Upper lobe of left lung (tissue), 6 donors: ENCODE results near the gene AURKAIP1. TPM values are rescaled to one million over a fixed set of nuclear protein-coding genes. Genes with fewer than 3 reads are reported as not detected.
"Not testable (repeated sequence)": the region's sequence is repeated elsewhere in the genome, so short reads cannot be mapped to it uniquely, and the experiment has no call there.

ENCODE experiments used
- ATAC-seq, 2 donors: fragments of 200-7000 bp; cut with Tn5 transposase; one replicate each; pipeline ENCODE4 v1.9.1; 2022; ENCODE audit warnings: mild to moderate bottlenecking in 2 of 2, moderate library complexity in 2 of 2; ENCODE audit not compliant: low FRiP score in 2 of 2
- DNase-seq, 2 donors: peaks; one replicate each; pipeline ENCODE4 v3.0.0-alpha.2; 2019 to 2020
- H3K27ac ChIP-seq, 4 donors: fragments of 200-600 bp; sonication (generic); one replicate each; pipeline ENCODE4 v1.5.1; 2016 to 2019
- H3K27me3 ChIP-seq, 4 donors: fragments of 200-600 bp; sonication (generic); one replicate each; pipeline ENCODE4 v1.5.1; 2017 to 2019
- H3K36me3 ChIP-seq, 4 donors: fragments of 200-600 bp; sonication (generic); one replicate each; pipeline ENCODE4 v1.5.1; 2016 to 2019
- H3K4me1 ChIP-seq, 4 donors: fragments of 200-600 bp; sonication (generic); one replicate each; pipeline ENCODE4 v1.5.1; 2018 to 2019
- H3K4me3 ChIP-seq, 4 donors: fragments of 200-600 bp; sonication (generic); one replicate each; pipeline ENCODE4 v1.5.1; 2017 to 2019; ENCODE audit warnings: mild to moderate bottlenecking in 2 of 4, moderate library complexity in 1 of 4
- H3K9me3 ChIP-seq, 4 donors: fragments of 200-600 bp; sonication (generic); one replicate each; pipeline ENCODE4 v1.5.1; 2018 to 2019
- CTCF ChIP-seq, 6 experiments: fragments of 450-650 bp in 4 of 6; fragments of 200-600 bp in 2 of 6; sonication (generic) in 2 of 6; IDR thresholded peaks; one replicate each; pipeline ENCODE4 v1.5.1; 2016 to 2019; ENCODE audit warnings: antibody characterized with exemption in 6 of 6
- EP300 ChIP-seq, 4 donors: sonication (generic); formaldehyde crosslinking; IDR thresholded peaks; one replicate each; pipeline ENCODE4 v1.5.1; 2017; ENCODE audit warnings: antibody characterized with exemption in 4 of 4, control low read depth in 2 of 4
- POLR2A ChIP-seq, 4 donors: fragments of 450-650 bp; IDR thresholded peaks; one replicate each; pipeline ENCODE4 v1.5.1; 2016 to 2017; ENCODE audit warnings: antibody characterized with exemption in 4 of 4, mild to moderate bottlenecking in 2 of 4
- POLR2AphosphoS5 ChIP-seq, 2 donors: sonication (generic); formaldehyde crosslinking; IDR thresholded peaks; one replicate each; pipeline ENCODE4 v1.5.1; 2017; ENCODE audit warnings: antibody characterized with exemption in 2 of 2
- WGBS, 2 donors: methylation state at CpG; one replicate each; pipeline ENCODE4 v1.1.5; 2017 to 2018; 5-methylcytosine and 5-hydroxymethylcytosine counted together
- total RNA-seq, 6 donors: library from RNA; depleted of rRNA in 4 of 6; stranded (reverse); fragments of >200 nt in 4 of 6; gene quantifications; one replicate each; pipeline versions ENCODE4 v1.1.0 to v1.2.1, GENCODE V29; 2016 to 2021
- donor health status: DM: no; HTN: no; CAD: no; lungs with moderate emphysema.
- donor health status: DM: no; HTN: yes; CAD: no; lungs with severe emphysema.

Gene AURKAIP1
- total RNA-seq, 6 donors from 2014 or later: 76.0 to 149 (median 119) TPM

GRCh38 chr1:1419363-1419812 is 44.4 kb upstream of the AURKAIP1 start:
- ATAC-seq (peak; percentile 9 to 38), DNase-seq (peak in 1 of 2 donors; percentile 37)
- H3K27me3 ChIP-seq: no peaks in the 10 kb centered on the region
- peak overlapping the region in 3 of 4 donors; percentile 46 to 61 (median 57) for H3K4me3 ChIP-seq
- WGBS, 2 donors: 77% methylated on average over 15 of the region's 21 CpGs; no CpG with 5 or more reads in 1 of the 2 donors
- H3K9me3 ChIP-seq: no peaks in the 10 kb centered on the region
- no peak for TF ChIP-seq POLR2AphosphoS5 (IDR thresholded peaks at IDR 0.05)
- TF ChIP-seq EP300 (IDR thresholded peaks at IDR 0.05): no peak
- no peak for TF ChIP-seq POLR2A (IDR thresholded peaks at IDR 0.05)
- TF ChIP-seq CTCF (IDR thresholded peaks at IDR 0.05): no peak
- H3K27ac ChIP-seq: peak overlapping the region; percentile 38 to 83 (median 76)
- peaks cover 0 to 38% (median 20%) of the 10 kb centered on the region in 4 donors for H3K4me1 ChIP-seq
- no peaks in the 10 kb centered on the region for H3K36me3 ChIP-seq

- WGBS, 2 donors: 88 to 90% methylated on average over 20 to 25 of the region's 26 CpGs
- Histone ChIP-seq H3K9me3 (no peaks in the 10 kb centered on the region), H3K4me1 (peaks cover 0 to 38% (median 20%) of the 10 kb centered on the region in 4 donors), H3K27me3 (no peaks in the 10 kb centered on the region), H3K27ac (peak overlapping the region in 2 of 4 donors; percentile 80 to 83), H3K36me3 (no peaks in the 10 kb centered on the region), H3K4me3 (peak overlapping the region in 1 of 4 donors; percentile 46)
- TF ChIP-seq POLR2A (IDR thresholded peaks at IDR 0.05) (no peak), POLR2AphosphoS5 (IDR thresholded peaks at IDR 0.05) (no peak), EP300 (IDR thresholded peaks at IDR 0.05) (no peak), CTCF (IDR thresholded peaks at IDR 0.05) (no peak)
- ATAC-seq: peak in 1 of 2 donors; percentile 11
- peak in 1 of 2 donors; percentile 78 for DNase-seq
These were observed 43.7 kb upstream of the AURKAIP1 start for GRCh38 chr1:1418464-1419362.

GRCh38 chr1:1417825-1418463 is 42.9 kb upstream of the AURKAIP1 start:
- Histone ChIP-seq H3K4me1 (peaks cover 0 to 38% (median 20%) of the 10 kb centered on the region in 4 donors), H3K27ac (peak overlapping the region in 2 of 4 donors; percentile 21 to 54)
- 82 to 85% methylated on average over 24 to 25 of the region's 25 CpGs for WGBS, 2 donors
- not testable (repeated sequence) for H3K9me3 ChIP-seq, H3K27me3 ChIP-seq, H3K36me3 ChIP-seq, H3K4me3 ChIP-seq, ATAC-seq
- DNase-seq: peak in 1 of 2 donors; percentile 48

- H3K36me3 ChIP-seq, H3K27me3 ChIP-seq, DNase-seq, ATAC-seq, H3K4me3 ChIP-seq, H3K9me3 ChIP-seq: not testable (repeated sequence)
- Histone ChIP-seq H3K27ac (peak overlapping the region in 1 of 4 donors; percentile 54), H3K4me1 (peaks cover 0 to 38% (median 20%) of the 10 kb centered on the region in 4 donors)
- TF ChIP-seq CTCF (IDR thresholded peaks at IDR 0.05): peak in 1 of 6 experiments; percentile 13
- 70 to 78% methylated on average over 5 of the region's 5 CpGs for whole genome bisulfite sequencing, 2 donors
These were observed 42.4 kb upstream of the AURKAIP1 start for GRCh38 chr1:1417396-1417795.

GRCh38 chr1:1415751-1416150 is 40.7 kb upstream of the AURKAIP1 start:
- no peaks in the 10 kb centered on the region for H3K36me3 ChIP-seq
- TF ChIP-seq CTCF (IDR thresholded peaks at IDR 0.05) (no peak), EP300 (IDR thresholded peaks at IDR 0.05) (no peak), POLR2A (IDR thresholded peaks at IDR 0.05) (no peak), POLR2AphosphoS5 (IDR thresholded peaks at IDR 0.05) (no peak)
- no peak for ATAC-seq
- no peaks in the 10 kb centered on the region for H3K9me3 ChIP-seq
- no peak overlapping the region for H3K4me3 ChIP-seq
- WGBS, 2 donors: 72 to 76% methylated on average over 10 to 13 of the region's 13 CpGs
- no peak overlapping the region for H3K27ac ChIP-seq
- H3K27me3 ChIP-seq: no peaks in the 10 kb centered on the region
- DNase-seq: no peak
- peaks cover 0 to 29% (median 15%) of the 10 kb centered on the region in 4 donors for H3K4me1 ChIP-seq

GRCh38 chr1:1412311-1412902 is 37.4 kb upstream of the AURKAIP1 start:
- not testable (repeated sequence) for DNase-seq, H3K27me3 ChIP-seq, H3K9me3 ChIP-seq, ATAC-seq, H3K36me3 ChIP-seq, H3K4me3 ChIP-seq, H3K27ac ChIP-seq
- H3K4me1 ChIP-seq: peaks cover 12 to 29% (median 18%) of the 10 kb centered on the region in 4 donors
- WGBS, 2 donors: 92 to 96% methylated on average over 11 of the region's 11 CpGs
